Measurements from ENCODE around the gene AIFM3.

The AIFM3 gene

GRCh38 chr22:20991252-20992055, 24.4 kb downstream of the AIFM3 start:
- no peak for DNase-seq (ENCODE audit: low spot score)

GRCh38 chr22:20992056-20992442, 25.0 kb downstream of the AIFM3 start:
- DNase-seq (ENCODE audit: low spot score), result no peak

- no peak for DNase-seq (ENCODE audit: low spot score)
These were observed 25.6 kb downstream of the AIFM3 start for GRCh38 chr22:20992456-20993303.

- DNase-seq (ENCODE audit: low spot score), result no peak
These were observed 26.5 kb downstream of the AIFM3 start for GRCh38 chr22:20993304-20994127.

- no peak for DNase-seq (ENCODE audit: low spot score)
These were observed 27.3 kb downstream of the AIFM3 start for GRCh38 chr22:20994128-20994901.

- no peak for DNase-seq (ENCODE audit: low spot score)
These were observed 27.8 kb downstream of the AIFM3 start for GRCh38 chr22:20994902-20995241.

GRCh38 chr22:20995329-20996030, 28.4 kb downstream of the AIFM3 start:
- no peak for DNase-seq (ENCODE audit: low spot score)

GRCh38 chr22:20996031-20996410, 29.0 kb downstream of the AIFM3 start:
- DNase-seq (ENCODE audit: low spot score), result no peak

GRCh38 chr22:20996598-20997535, 29.8 kb downstream of the AIFM3 start:
- DNase-seq (ENCODE audit: low spot score), result no peak

GRCh38 chr22:20997536-20998257, 30.6 kb downstream of the AIFM3 start:
- no peak for DNase-seq (ENCODE audit: low spot score)

GRCh38 chr22:20998411-20999336, 31.6 kb downstream of the AIFM3 start:
- no peak for DNase-seq (ENCODE audit: low spot score)

GRCh38 chr22:20999350-21000206, 32.5 kb downstream of the AIFM3 start:
- no peak for DNase-seq (ENCODE audit: low spot score)

- no peak for DNase-seq (ENCODE audit: low spot score)
These were observed 33.3 kb downstream of the AIFM3 start for GRCh38 chr22:21000207-21000986.

- no peak for DNase-seq (ENCODE audit: low spot score)
These were observed 34.0 kb downstream of the AIFM3 start for GRCh38 chr22:21000987-21001600.

- DNase-seq (ENCODE audit: low spot score), result peak; percentile 96
These were observed 34.7 kb downstream of the AIFM3 start, which contains the start of gene THAP7 for GRCh38 chr22:21001601-21002325. Gene THAP7, minus strand, starts transcription at chr22:21002118. Its CDS starts 207 bp downstream, at chr22:21001911.
